HG02623 (cell line): ENCODE data around the gene GPR45.
A peak's percentile ranks its signal among the peaks of the same experiment; 100 is the strongest.
"Not testable (repeated sequence)": the region's sequence is repeated elsewhere in the genome, so short reads cannot be mapped to it uniquely, and the experiment has no call there.

Source experiments
- ATAC-seq: cut with Tn5 transposase; IDR thresholded peaks from one replicate; pipeline ENCODE4 v1.9.1; 2021; ENCODE audit warnings: moderate library complexity; ENCODE audit not compliant: unreplicated experiment

The GPR45 gene

GRCh38 chr2:105241443-105241842, at the start of gene GPR45:
TSS of gene GPR45 (plus strand) at chr2:105241743. CDS start at chr2:105241859, 116 bp downstream.
- ATAC-seq: no peak

GRCh38 chr2:105194022-105194675, 47.4 kb upstream of the GPR45 start:
- ATAC-seq: no peak

- no peak for ATAC-seq
Observed at GRCh38 chr2:105196651-105197050, 44.9 kb upstream of the GPR45 start.

GRCh38 chr2:105215586-105216192, 25.9 kb upstream of the GPR45 start:
- ATAC-seq: no peak

GRCh38 chr2:105220604-105221003, 20.9 kb upstream of the GPR45 start:
- no peak for ATAC-seq

GRCh38 chr2:105224444-105224843, 17.1 kb upstream of the GPR45 start:
- no peak for ATAC-seq

- no peak for ATAC-seq
Observed at GRCh38 chr2:105231232-105231619, 10.3 kb upstream of the GPR45 start.

GRCh38 chr2:105235388-105236059, 6.0 kb upstream of the GPR45 start:
- ATAC-seq: peak; percentile 55

GRCh38 chr2:105236060-105236424, 5.5 kb upstream of the GPR45 start:
- ATAC-seq: no peak

- ATAC-seq: no peak
Observed at GRCh38 chr2:105237045-105237765, 4.3 kb upstream of the GPR45 start.

- ATAC-seq: no peak
Observed at GRCh38 chr2:105238664-105239240, 2.8 kb upstream of the GPR45 start.

- ATAC-seq: no peak
Observed at GRCh38 chr2:105239924-105240323, 1.6 kb upstream of the GPR45 start.

GRCh38 chr2:105242286-105242993, 897 bp downstream of the GPR45 start:
- ATAC-seq: no peak

- no peak for ATAC-seq
Observed at GRCh38 chr2:105243961-105244360, 2.4 kb downstream of the GPR45 start.

- ATAC-seq: no peak
Observed at GRCh38 chr2:105244451-105244850, 2.9 kb downstream of the GPR45 start.

- no peak for ATAC-seq
Observed at GRCh38 chr2:105248316-105249070, 7.0 kb downstream of the GPR45 start.

- ATAC-seq: no peak
Observed at GRCh38 chr2:105249181-105249580, 7.6 kb downstream of the GPR45 start.

- ATAC-seq: no peak
Observed at GRCh38 chr2:105249891-105250290, 8.3 kb downstream of the GPR45 start.

- ATAC-seq: not testable (repeated sequence)
Observed at GRCh38 chr2:105251016-105251648, 9.6 kb downstream of the GPR45 start.
